Bronchial epithelial cell (primary cell): ENCODE results near the gene NCDN. TPM values are rescaled to one million over a fixed set of nuclear protein-coding genes. Genes with fewer than 3 reads are reported as not detected.

Experiments
- DNase-seq: peaks from one replicate; pipeline ENCODE4 v3.0.0-alpha.2; 2010; ENCODE audit warnings: low read depth
- FAIRE-seq: peaks from 2 replicates; lab custom pipeline; 2011; peaks lifted over from hg19 to GRCh38; lab: Jason Lieb, UNC
- H3K27me3 ChIP-seq: 2 replicates; pipeline ENCODE4 v1.5.1; 2011; ENCODE audit warnings: low read length; ENCODE audit not compliant: control insufficient read depth, insufficient read depth
- H3K36me3 ChIP-seq: 2 replicates; pipeline ENCODE4 v1.5.1; 2011; ENCODE audit warnings: low read length; ENCODE audit not compliant: control insufficient read depth, insufficient read depth
- H3K4me3 ChIP-seq: 2 replicates; pipeline ENCODE4 v1.5.1; 2011; ENCODE audit warnings: mild to moderate bottlenecking, low read depth, low read length, control low read depth
- CTCF ChIP-seq: IDR thresholded peaks from 2 replicates; pipeline ENCODE4 v1.5.1; 2011; ENCODE audit warnings: mild to moderate bottlenecking, moderate library complexity, low read length, control low read depth, inconsistent platforms; ENCODE audit not compliant: insufficient read depth, severe bottlenecking
- total RNA-seq: library from RNA; depleted of rRNA; stranded (reverse); fragments of >200 nt; gene quantifications from 2 replicates; pipeline ENCODE4 v1.2.1, GENCODE V29; 2014

Gene NCDN
- total RNA-seq, 1 donor from 2014 or later = 10.0 TPM

DNA sequence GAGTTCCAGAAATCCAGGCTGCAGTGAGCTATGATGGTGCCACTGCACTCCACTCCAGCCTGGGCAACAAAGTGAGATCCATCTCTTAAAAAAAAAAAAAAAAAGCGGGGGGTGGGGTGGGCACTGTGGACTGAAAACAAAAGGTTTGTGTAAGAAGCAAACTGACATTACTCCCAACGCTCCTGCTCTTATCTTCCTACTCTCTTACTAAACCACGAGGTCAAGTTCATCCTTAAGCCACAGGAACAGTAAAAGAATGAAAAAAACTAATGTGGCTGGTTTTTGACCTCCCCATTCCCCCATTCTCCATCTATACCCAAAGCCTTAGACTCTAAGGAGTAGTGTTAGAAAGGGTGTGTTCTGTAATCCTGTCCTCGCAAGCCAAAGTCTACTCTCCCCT is 46.3 kb downstream of the NCDN start:
- FAIRE-seq (no peak), DNase-seq (no peak)
- Histone ChIP-seq H3K4me3 (no peak overlapping the region), H3K27me3 (no peaks in the 10 kb centered on the region), H3K36me3 (peaks cover 15% of the 10 kb centered on the region)
- no peak for TF ChIP-seq CTCF

- no peak for TF ChIP-seq CTCF
- FAIRE-seq (no peak), DNase-seq (no peak)
- no peak overlapping the region for H3K4me3 ChIP-seq
- H3K36me3 ChIP-seq = peaks cover 18% of the 10 kb centered on the region
- H3K27me3 ChIP-seq = no peaks in the 10 kb centered on the region
Observed at GRCh38 chr1:35605071-35605866, 47.7 kb downstream of the NCDN start.

- Histone ChIP-seq H3K27me3 (no peaks in the 10 kb centered on the region), H3K36me3 (peaks cover 18% of the 10 kb centered on the region), H3K4me3 (no peak overlapping the region)
- TF ChIP-seq CTCF = no peak
- no peak for FAIRE-seq
- DNase-seq = no peak
Observed at GRCh38 chr1:35605867-35606182, 48.2 kb downstream of the NCDN start.

DNA sequence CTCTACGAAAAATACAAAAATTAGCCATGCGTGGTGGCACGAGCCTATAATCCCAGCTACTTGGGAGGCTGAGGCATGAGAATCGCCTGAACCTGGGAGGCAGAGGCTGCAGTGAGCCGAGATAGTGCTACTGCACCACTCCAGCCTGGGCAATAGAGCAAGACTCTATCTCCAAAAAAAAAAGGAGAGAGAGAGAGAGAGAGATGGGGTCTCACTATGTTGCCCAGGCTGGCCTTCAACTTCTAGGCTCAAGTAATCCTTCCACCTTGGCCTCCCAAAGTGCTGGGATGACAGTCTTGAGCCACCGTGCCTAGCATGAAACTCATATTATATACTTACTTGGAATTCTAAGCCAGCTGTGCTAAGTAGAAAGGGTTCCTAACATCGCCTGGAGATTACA is 54.1 kb downstream of the NCDN start:
- no peak for DNase-seq
- Histone ChIP-seq H3K36me3 (peaks cover 4% of the 10 kb centered on the region), H3K27me3 (no peaks in the 10 kb centered on the region), H3K4me3 (no peak overlapping the region)
- no peak for FAIRE-seq
- TF ChIP-seq CTCF = no peak

DNA sequence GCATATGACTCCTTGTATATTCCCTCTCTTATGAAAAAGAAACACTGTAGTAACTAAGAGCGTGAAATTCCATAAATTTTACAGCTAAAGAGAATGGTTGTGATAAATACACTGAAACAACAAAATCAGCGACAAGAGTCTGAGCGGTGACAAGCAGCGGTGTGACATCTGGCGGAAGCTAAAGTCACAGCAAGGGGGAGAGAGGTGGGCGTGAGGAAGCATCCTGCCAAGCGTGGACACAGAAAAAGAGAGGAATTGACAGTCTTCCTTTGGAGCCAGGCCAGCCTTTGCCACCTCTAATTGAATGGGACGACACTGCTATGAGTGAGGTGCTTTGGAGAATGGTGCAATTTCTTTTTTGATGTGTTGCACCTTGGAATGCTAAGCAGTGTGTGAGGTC is 57.8 kb downstream of the NCDN start:
- Histone ChIP-seq H3K27me3 (no peaks in the 10 kb centered on the region), H3K36me3 (no peaks in the 10 kb centered on the region), H3K4me3 (no peak overlapping the region)
- no peak for TF ChIP-seq CTCF
- DNase-seq (no peak), FAIRE-seq (no peak)

Other genes starting within 250 kb of the NCDN start
- 26.6 and 30.5 TPM in 2 replicates for gene KIAA0319L, start 396 bp upstream of the NCDN start, total RNA-seq
- gene TFAP2E, start 15.5 kb downstream of the NCDN start, total RNA-seq = under 0.01 and 0.13 TPM in 2 replicates
- gene PSMB2, start 83.7 kb downstream of the NCDN start, total RNA-seq = 12.4 and 13.6 TPM in 2 replicates
- gene C1orf216, start 161.1 kb downstream of the NCDN start, total RNA-seq = 4.1 and 6.3 TPM in 2 replicates
- gene CLSPN, start 212.2 kb downstream of the NCDN start, total RNA-seq = 0.26 and 0.38 TPM in 2 replicates